NCI-H146 treated with DMSO at 0.1 percent for 48 hours (cell line): ENCODE data around the gene MEPCE.
A peak's percentile ranks its signal among the peaks of the same experiment; 100 is the strongest.
"Not testable (repeated sequence)": the region's sequence is repeated elsewhere in the genome, so short reads cannot be mapped to it uniquely, and the experiment has no call there.

Experiments used
- DNase-seq: peaks from one replicate; lab custom pipeline; 2025; ENCODE audit not compliant: unreplicated experiment; lab: John Stamatoyannopoulos, UW

Gene MEPCE

DNA sequence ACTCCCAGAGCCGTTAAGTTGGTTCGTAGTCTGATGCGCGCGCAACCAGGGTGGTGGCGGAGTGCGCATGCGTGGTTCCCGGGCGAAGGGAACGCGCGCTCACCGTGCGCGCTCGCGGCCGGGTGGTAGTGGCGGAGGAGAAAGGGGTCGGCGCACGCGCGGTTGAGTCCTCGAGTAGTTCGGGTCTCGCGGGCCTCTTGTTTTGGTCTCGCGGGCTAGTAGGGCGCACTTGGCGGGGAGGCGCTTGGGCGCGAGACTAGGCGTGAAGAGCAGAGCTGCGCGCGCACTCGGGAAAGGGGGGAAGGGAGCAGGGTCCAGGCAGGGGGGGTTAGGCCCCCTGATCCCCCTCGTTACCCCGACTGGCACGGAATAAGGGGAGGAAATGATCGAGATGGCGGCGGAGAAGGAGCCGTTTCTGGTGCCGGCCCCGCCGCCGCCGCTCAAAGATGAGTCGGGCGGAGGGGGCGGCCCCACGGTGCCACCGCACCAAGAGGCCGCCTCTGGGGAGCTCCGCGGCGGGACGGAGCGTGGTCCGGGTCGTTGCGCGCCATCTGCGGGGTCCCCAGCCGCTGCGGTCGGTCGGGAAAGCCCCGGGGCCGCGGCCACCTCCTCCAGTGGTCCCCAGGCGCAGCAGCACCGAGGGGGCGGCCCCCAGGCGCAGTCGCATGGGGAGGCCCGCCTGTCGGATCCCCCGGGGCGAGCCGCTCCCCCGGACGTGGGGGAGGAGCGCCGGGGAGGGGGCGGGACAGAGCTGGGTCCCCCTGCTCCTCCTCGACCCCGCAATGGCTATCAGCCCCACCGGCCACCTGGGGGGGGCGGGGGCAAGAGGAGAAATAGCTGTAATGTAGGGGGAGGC is at the start of gene MEPCE:
TSS of gene MEPCE (plus strand) at position 195 of the 856 bp plus-strand sequence. CDS start at position 383, 188 bp downstream.
- peak; percentile 88 for DNase-seq

GRCh38 chr7:100380196-100380595 is 49.4 kb upstream of the MEPCE start:
- DNase-seq, result no peak

GRCh38 chr7:100381531-100382233 is 47.9 kb upstream of the MEPCE start:
- DNase-seq, result not testable (repeated sequence)

DNA sequence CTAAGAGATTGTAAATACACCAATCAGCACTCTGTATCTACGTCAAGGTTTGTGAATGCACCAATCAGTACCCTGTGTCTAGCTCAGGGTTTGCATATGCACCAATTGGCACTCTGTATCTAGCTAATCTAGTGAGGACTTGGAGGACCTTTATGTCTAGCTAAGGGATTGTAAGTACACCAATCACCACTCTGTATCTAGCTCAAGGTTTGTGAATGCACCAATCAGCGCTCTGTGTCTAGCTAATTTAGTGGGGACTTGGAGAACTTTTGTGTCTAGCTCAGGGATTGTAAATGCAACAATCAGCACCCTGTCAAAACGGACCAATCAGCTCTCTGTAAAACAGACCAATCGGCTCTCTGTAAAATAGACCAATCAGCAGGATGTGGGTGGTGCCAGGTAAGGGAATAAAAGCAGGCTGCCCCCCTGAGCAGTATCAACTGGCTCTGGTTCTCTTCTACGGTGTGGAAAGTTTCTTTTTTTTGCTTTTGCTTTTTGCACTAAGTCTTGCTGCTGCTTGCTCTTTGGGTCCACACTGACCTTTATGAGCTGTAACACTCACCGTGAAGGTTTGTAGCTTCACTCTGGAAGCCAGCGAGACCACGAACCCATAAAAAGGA is 47.3 kb upstream of the MEPCE start:
- DNase-seq, result not testable (repeated sequence)

DNA sequence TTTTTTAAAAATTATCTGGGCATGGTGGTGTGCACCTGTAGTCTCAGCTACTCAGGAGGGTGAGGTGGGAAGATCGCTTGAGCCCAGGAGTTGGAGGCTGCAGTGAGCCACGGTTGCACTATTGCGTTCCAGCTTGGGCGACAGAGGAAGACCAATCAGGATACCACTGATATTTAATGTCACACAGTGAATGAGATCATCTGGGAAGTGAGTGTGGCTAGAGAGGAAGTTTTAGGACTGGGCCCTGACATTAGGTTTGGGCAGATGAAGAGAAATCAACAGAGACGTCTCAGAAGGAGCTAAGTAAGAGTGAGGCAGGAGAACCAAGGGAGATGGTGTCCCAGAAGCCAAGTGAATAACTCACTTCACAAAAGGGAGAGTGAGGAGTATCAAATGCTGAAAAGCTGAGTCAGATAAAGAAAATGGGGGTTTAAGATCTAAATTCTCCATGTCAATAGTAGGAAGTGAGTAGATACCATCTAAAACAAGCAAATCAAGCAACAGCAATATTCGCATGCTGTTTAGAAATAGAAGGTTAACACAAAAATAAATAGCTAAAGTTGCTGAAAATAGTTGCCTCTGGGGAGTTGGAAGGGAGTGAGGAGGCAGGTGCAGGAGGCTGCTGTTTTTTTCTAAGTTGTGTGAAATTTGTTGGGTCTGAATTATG is 44.9 kb upstream of the MEPCE start:
- no peak for DNase-seq

GRCh38 chr7:100386940-100387339 is 42.7 kb upstream of the MEPCE start:
- no peak for DNase-seq

- no peak for DNase-seq
These were observed 41.9 kb upstream of the MEPCE start for GRCh38 chr7:100387695-100388094.

GRCh38 chr7:100389437-100390088 is 40.1 kb upstream of the MEPCE start:
- DNase-seq, result no peak

GRCh38 chr7:100390286-100391009 is 39.2 kb upstream of the MEPCE start:
- no peak for DNase-seq

DNA sequence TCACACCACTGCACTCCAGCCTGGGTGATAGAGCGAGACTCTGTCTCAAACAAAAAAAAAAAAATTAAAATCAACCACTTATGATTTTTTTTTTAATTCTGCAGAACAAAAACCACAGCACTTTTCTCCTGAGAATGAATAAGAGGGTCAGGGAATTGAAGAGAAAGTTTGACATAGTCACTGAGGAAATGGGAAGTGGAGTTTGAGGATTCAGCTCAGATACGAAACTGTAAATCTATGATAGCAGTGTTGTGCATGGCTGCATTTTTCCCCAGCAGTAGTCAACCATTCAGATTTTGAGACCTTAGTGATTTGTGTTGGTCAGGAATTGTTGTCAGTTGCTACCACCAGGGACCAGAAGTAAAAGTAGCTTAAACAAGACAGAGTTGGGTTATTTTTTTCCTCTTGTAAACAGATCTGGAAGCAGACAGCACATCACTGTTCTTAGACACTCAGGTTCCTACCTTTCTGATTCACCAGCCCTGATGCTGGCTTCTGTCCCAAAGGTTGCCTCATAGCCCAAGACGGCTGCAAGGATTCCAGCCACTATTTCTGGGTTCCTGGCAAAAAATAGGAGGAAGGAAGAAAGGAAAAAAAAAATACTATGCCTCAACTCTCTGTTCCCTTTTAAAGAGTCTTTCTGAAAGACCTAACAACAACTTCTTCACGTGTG is 36.3 kb upstream of the MEPCE start:
- no peak for DNase-seq

DNA sequence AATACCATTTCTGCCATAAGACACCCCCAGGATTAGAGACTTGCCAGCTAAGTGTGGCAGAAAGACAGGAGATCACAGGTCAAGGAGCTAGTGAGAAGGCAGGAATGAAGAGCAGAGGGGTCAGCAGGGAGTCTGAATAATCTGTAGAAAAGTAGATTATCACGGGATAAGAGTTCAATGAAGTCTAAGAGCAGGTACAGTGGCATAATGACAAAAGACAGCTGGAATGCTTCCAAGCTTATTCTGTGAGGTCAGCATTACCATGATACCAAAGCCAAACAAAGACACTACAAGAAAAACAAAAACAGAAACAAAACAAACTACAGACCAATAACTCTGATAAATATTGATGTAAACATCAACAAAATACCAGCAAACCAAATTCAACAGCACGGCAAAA is 35.6 kb upstream of the MEPCE start:
- no peak for DNase-seq

GRCh38 chr7:100396421-100396982 is 33.1 kb upstream of the MEPCE start:
- no peak for DNase-seq

DNA sequence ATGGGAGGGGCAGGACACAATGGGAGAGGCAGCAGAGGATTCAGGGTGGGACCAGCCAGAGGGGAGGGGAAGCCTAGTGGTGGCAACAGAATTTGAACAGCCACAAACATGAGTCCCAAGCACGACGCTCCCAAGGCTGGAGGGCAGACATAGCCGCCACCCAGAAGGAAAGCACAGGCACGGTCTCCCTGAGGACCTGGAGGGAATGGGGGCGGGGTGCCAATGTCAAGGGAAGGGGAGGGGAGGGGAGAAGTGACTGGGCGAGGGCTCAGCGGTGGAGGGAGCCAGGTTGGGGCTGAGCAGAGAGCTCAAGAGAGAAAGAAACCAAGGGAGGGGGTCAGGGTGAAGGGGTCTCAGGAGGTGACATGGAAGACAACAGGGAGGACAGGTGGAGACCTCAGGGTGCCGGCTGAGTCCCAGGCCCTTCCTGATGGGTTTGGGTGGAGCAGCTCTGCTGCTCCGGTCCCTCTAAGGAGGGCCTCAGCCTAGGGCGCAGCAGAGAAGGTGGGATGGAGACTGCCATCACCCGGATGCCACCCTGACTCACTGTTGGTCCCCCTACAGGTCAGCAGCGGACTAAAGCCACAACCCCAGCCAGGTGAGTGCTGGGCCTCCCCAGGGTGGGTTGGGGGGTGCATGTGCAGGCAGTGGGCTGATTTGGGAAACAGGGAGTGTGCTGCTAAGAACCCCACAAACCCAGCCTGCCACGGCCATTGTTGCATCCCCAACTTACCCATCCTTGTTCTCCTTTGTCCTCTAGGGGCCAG is 32.1 kb upstream of the MEPCE start:
- no peak for DNase-seq

- DNase-seq, result no peak
These were observed 31.4 kb upstream of the MEPCE start for GRCh38 chr7:100398239-100398638.

- DNase-seq, result no peak
These were observed 29.6 kb upstream of the MEPCE start for GRCh38 chr7:100400041-100400440.

- DNase-seq, result no peak
These were observed 29.0 kb upstream of the MEPCE start for GRCh38 chr7:100400656-100401055.

DNA sequence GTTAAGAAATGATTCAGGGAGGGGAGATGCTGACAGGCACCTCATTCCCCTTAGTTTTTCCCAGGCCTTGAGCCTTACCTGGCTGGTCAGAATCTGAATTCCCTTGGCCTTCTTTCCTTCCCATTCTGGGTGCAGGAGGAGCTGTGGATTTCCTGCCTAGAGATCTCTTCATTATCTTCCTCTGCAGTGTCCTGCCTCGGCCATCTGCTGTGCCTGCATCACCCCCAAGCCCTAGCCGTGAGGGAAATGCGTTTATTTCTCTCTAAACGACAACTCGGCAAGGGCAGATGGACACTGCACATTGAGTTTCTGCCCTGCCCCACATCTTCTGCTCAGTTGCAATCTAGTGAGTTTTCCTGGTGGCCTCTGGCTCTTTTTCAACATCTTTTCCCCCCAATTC is 27.8 kb upstream of the MEPCE start:
- no peak for DNase-seq

DNA sequence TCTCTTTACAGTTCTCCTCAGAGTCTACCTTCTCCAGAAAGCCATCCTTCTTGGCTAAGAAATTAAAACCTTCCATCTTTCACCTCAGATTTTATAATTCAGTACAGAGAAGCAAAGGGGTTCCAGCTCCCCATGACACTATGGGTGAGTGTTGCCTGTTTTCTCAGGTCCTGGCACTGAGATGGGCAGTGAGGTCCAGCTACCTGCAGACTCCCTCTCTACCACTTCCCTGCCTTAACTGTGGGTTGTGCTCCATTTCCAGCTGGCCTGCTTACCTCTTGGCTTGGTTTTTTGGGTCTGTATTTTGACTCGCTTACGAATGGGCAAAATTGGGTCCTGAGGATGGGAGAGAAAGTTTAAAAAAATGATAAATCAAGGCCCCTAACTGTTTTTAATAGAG is 27.4 kb upstream of the MEPCE start:
- DNase-seq, result no peak

- DNase-seq, result no peak
These were observed 22.9 kb upstream of the MEPCE start for GRCh38 chr7:100406767-100407166.
